Central memory CD4-positive, alpha-beta T cell (primary cell): ENCODE results near the gene PEPD.
"Not testable (repeated sequence)": the region's sequence is repeated elsewhere in the genome, so short reads cannot be mapped to it uniquely, and the experiment has no call there.

Experiments
- DNase-seq: peaks from one replicate; pipeline ENCODE4 v3.0.0; 2022

Gene PEPD

GRCh38 chr19:33496038-33496895 is 25.3 kb downstream of the PEPD start:
- DNase-seq: no peak

- DNase-seq: no peak
Measured at GRCh38 chr19:33493401-33494275, 28.0 kb downstream of the PEPD start.

GRCh38 chr19:33492951-33493350 is 28.6 kb downstream of the PEPD start:
- no peak for DNase-seq

- no peak for DNase-seq
Measured at GRCh38 chr19:33492090-33492489, 29.5 kb downstream of the PEPD start.

GRCh38 chr19:33490596-33490995 is 31.0 kb downstream of the PEPD start:
- not testable (repeated sequence) for DNase-seq

- no peak for DNase-seq
Measured at GRCh38 chr19:33490041-33490451, 31.5 kb downstream of the PEPD start.

- DNase-seq: no peak
Measured at GRCh38 chr19:33488826-33489225, 32.8 kb downstream of the PEPD start.

- no peak for DNase-seq
Measured at GRCh38 chr19:33487901-33488800, 33.4 kb downstream of the PEPD start.

GRCh38 chr19:33486936-33487811 is 34.4 kb downstream of the PEPD start:
- no peak for DNase-seq

- DNase-seq: no peak
Measured at GRCh38 chr19:33486407-33486806, 35.2 kb downstream of the PEPD start.

- no peak for DNase-seq
Measured at GRCh38 chr19:33484226-33484774, 37.3 kb downstream of the PEPD start.

GRCh38 chr19:33482476-33482875 is 39.1 kb downstream of the PEPD start:
- DNase-seq: no peak

- DNase-seq: no peak
Measured at GRCh38 chr19:33481863-33482262, 39.7 kb downstream of the PEPD start.

GRCh38 chr19:33479570-33479969 is 42.0 kb downstream of the PEPD start:
- not testable (repeated sequence) for DNase-seq

GRCh38 chr19:33477781-33478180 is 43.8 kb downstream of the PEPD start:
- no peak for DNase-seq

GRCh38 chr19:33476151-33476707 is 45.4 kb downstream of the PEPD start:
- no peak for DNase-seq

- no peak for DNase-seq
Measured at GRCh38 chr19:33473653-33474305, 47.8 kb downstream of the PEPD start.

GRCh38 chr19:33472691-33473652 is 48.6 kb downstream of the PEPD start:
- DNase-seq: no peak

- no peak for DNase-seq
Measured at GRCh38 chr19:33472226-33472625, 49.4 kb downstream of the PEPD start.
